Measurements from ENCODE around the gene ABAT. TPM values are rescaled to one million over a fixed set of nuclear protein-coding genes. Genes with fewer than 3 reads are reported as not detected.

ABAT gene
- total RNA-seq, 4 donors from 2014 or later = 9.0 to 16.9 (median 13.4) TPM

- Histone ChIP-seq H3K4me1 (peaks cover 4 to 17% (median 12%) of the 10 kb centered on the region in 4 donors), H3K36me3 (peaks cover 48 to 91% (median 82%) of the 10 kb centered on the region in 4 donors)
Observed at GRCh38 chr16:8804313-8804712, 129.9 kb downstream of the ABAT start.

GRCh38 chr16:8806272-8806983, 132.0 kb downstream of the ABAT start:
- DNase-seq (ENCODE audit: extremely low spot score) = no peak
- no peak overlapping the region for H3K27ac ChIP-seq (replicated peaks in 1 of 4)
- H3K4me3 ChIP-seq = no peak overlapping the region
- no peaks in the 10 kb centered on the region for H3K27me3 ChIP-seq
- no peaks in the 10 kb centered on the region for H3K4me1 ChIP-seq
- intact Hi-C loops (cut with DNase I) = no loop called here
- TF ChIP-seq CTCF (IDR thresholded peaks at IDR 0.05) (no peak), POLR2AphosphoS5 (IDR thresholded peaks at IDR 0.05) (no peak), EP300 (IDR thresholded peaks at IDR 0.05) (no peak), POLR2A (IDR thresholded peaks at IDR 0.05; ENCODE audit: low read depth) (no peak)
- H3K36me3 ChIP-seq = peaks cover 55 to 100% (median 97%) of the 10 kb centered on the region in 4 donors
- WGBS = 87% methylated on average over 13 of the region's 13 CpGs
- no peaks in the 10 kb centered on the region for H3K9me3 ChIP-seq

More at GRCh38 chr16:8804313-8804712, 129.9 kb downstream of the ABAT start:
- Histone ChIP-seq H3K27me3 (no peaks in the 10 kb centered on the region), H3K4me3 (no peak overlapping the region), H3K27ac (replicated peaks in 1 of 4) (no peak overlapping the region), H3K9me3 (no peaks in the 10 kb centered on the region)
- 83% methylated on average over 6 of the region's 6 CpGs for WGBS
- DNase-seq (ENCODE audit: extremely low spot score) = no peak
- intact Hi-C loops (cut with DNase I) = no loop called here
- TF ChIP-seq POLR2AphosphoS5 (IDR thresholded peaks at IDR 0.05) = no peak
- no peak for TF ChIP-seq POLR2A (IDR thresholded peaks at IDR 0.05; ENCODE audit: low read depth)
- TF ChIP-seq EP300 (IDR thresholded peaks at IDR 0.05) = no peak
- TF ChIP-seq CTCF (IDR thresholded peaks at IDR 0.05) = no peak

GRCh38 chr16:8807189-8807588, 132.8 kb downstream of the ABAT start:
- intact Hi-C loops (cut with DNase I) = no loop called here
- TF ChIP-seq POLR2AphosphoS5 (IDR thresholded peaks at IDR 0.05) (no peak), CTCF (IDR thresholded peaks at IDR 0.05) (no peak), EP300 (IDR thresholded peaks at IDR 0.05) (no peak)
- Histone ChIP-seq H3K27me3 (no peaks in the 10 kb centered on the region), H3K9me3 (no peaks in the 10 kb centered on the region), H3K27ac (replicated peaks in 1 of 4) (no peak overlapping the region), H3K4me1 (no peaks in the 10 kb centered on the region), H3K36me3 (peaks cover 61 to 100% (median 96%) of the 10 kb centered on the region in 4 donors), H3K4me3 (no peak overlapping the region)
- WGBS = 97% methylated on average over 5 of the region's 5 CpGs
- DNase-seq (ENCODE audit: extremely low spot score) = no peak

- Histone ChIP-seq H3K27me3 (no peaks in the 10 kb centered on the region), H3K27ac (replicated peaks in 1 of 4) (no peak overlapping the region), H3K4me3 (no peak overlapping the region), H3K36me3 (peaks cover 61 to 100% (median 96%) of the 10 kb centered on the region in 4 donors), H3K9me3 (no peaks in the 10 kb centered on the region), H3K4me1 (no peaks in the 10 kb centered on the region)
- WGBS = 86% methylated on average over 3 of the region's 3 CpGs
- intact Hi-C loops (cut with DNase I) = no loop called here
- no peak for DNase-seq (ENCODE audit: extremely low spot score)
- no peak for TF ChIP-seq EP300 (IDR thresholded peaks at IDR 0.05)
- TF ChIP-seq POLR2AphosphoS5 (IDR thresholded peaks at IDR 0.05) = no peak
- no peak for TF ChIP-seq CTCF (IDR thresholded peaks at IDR 0.05)
- TF ChIP-seq POLR2A (IDR thresholded peaks at IDR 0.05; ENCODE audit: low read depth) = no peak
Observed at GRCh38 chr16:8808009-8808408, 133.6 kb downstream of the ABAT start.

Measured in esophagus muscularis mucosa (tissue), 4 donors.